Astrocyte (in vitro differentiated cells and primary cell): ENCODE data around the gene ZDHHC11.
"Not testable (repeated sequence)": the region's sequence is repeated elsewhere in the genome, so short reads cannot be mapped to it uniquely, and the experiment has no call there.

ENCODE experiments used
- EZH2 ChIP-seq: IDR thresholded peaks from 2 replicates; pipeline ENCODE4 v1.6.1; 2012; ENCODE audit warnings: mild to moderate bottlenecking, low read length, inconsistent platforms; ENCODE audit not compliant: insufficient read depth
- TF ChIP-seq, protein P1 (sequence below): IDR thresholded peaks from 2 replicates; pipeline ENCODE4 v1.5.1; 2011; ENCODE audit warnings: low read depth, mild to moderate bottlenecking, inconsistent platforms, low read length, moderate library complexity; ENCODE audit not compliant: insufficient read depth

DNA sequence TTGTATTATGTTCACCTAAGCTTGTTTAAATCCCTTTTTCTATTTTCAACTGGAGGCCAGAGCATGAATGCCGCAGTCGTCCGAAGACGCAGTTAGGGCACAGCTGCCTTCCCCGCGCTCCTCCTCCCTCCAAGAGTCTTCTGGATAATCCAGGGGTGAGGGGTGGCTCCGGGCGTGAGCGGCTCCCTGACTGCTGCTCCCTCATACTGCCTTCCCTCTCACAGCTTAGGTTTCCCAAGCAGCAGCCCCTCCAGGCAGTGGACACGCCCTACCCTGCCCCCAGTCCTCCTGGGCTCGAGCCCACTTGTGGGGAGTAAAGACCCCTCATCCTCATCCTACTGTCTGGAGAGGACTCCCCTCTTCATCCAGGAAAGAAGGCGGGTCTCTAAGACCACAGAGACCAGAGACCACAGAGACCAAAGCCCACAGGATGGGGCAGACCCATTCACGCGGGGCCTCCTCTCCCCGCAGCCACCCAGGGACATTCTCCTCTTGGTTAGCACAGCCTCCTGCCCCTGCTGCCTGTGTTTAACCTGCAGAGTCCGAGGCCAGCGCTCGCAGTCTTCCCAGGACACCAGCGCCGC lies 98.2 kb downstream of the ZDHHC11 start:
- TF ChIP-seq EZH2, result not testable (repeated sequence)
- TF ChIP-seq, protein P1, sequence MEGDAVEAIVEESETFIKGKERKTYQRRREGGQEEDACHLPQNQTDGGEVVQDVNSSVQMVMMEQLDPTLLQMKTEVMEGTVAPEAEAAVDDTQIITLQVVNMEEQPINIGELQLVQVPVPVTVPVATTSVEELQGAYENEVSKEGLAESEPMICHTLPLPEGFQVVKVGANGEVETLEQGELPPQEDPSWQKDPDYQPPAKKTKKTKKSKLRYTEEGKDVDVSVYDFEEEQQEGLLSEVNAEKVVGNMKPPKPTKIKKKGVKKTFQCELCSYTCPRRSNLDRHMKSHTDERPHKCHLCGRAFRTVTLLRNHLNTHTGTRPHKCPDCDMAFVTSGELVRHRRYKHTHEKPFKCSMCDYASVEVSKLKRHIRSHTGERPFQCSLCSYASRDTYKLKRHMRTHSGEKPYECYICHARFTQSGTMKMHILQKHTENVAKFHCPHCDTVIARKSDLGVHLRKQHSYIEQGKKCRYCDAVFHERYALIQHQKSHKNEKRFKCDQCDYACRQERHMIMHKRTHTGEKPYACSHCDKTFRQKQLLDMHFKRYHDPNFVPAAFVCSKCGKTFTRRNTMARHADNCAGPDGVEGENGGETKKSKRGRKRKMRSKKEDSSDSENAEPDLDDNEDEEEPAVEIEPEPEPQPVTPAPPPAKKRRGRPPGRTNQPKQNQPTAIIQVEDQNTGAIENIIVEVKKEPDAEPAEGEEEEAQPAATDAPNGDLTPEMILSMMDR, result not testable (repeated sequence)
